SK-N-SH (cell line): Measurements from ENCODE around the gene SPIC. TPM values are rescaled to one million over a fixed set of nuclear protein-coding genes. Genes with fewer than 3 reads are reported as not detected.

Experiments
- CTCF ChIA-PET: fragments of 300-600, 350-600 bp; formaldehyde crosslinking; extraction: SDS; loops from one replicate; lab custom pipeline; 2021; lab: Yijun Ruan, JAX
- POLR2A ChIA-PET: fragments of 350-600 bp; sonication (Branson Sonifier 250); formaldehyde crosslinking; extraction: SDS; loops from one replicate; lab custom pipeline; 2020; ENCODE audit warnings: antibody characterized with exemption, inconsistent platforms; lab: Yijun Ruan, JAX
- DNase-seq: peaks from one replicate; pipeline ENCODE4 v3.0.0; 2012
- H2AFZ ChIP-seq: fragments of 200-600 bp; sonication (generic); 2 replicates; pipeline ENCODE4 v1.8.1; 2016; ENCODE audit warnings: antibody characterized with exemption, mild to moderate bottlenecking, low read depth
- H3F3A ChIP-seq: fragments of 200-600 bp; sonication (generic); replicated peaks from 2 replicates; pipeline ENCODE3; 2016; ENCODE audit warnings: antibody characterized with exemption, mild to moderate bottlenecking; ENCODE audit not compliant: insufficient read depth
- H3K27ac ChIP-seq, 2 experiments: fragments of 200-500 bp in 1 of 2; fragments of 200-600 bp in 1 of 2; sonication (Bioruptor generic) in 1 of 2; sonication (generic), shearing (Covaris generic) in 1 of 2; 2 replicates each; pipeline versions ENCODE4 v1.5.1 to v1.6.1; 2014 to 2016; ENCODE audit warnings: low read depth in 2 of 2, inconsistent platforms in 1 of 2, low read length in 1 of 2, mild to moderate bottlenecking in 1 of 2, mixed read lengths in 1 of 2
- H3K27me3 ChIP-seq: fragments of 200-600 bp; sonication (generic), shearing (Covaris generic); 2 replicates; pipeline ENCODE4 v1.6.1; 2016; ENCODE audit warnings: mixed run types; ENCODE audit not compliant: insufficient read depth
- H3K36me3 ChIP-seq, 2 experiments: fragments of 200-500 bp in 1 of 2; fragments of 200-600 bp in 1 of 2; sonication (Bioruptor generic) in 1 of 2; sonication (generic) in 1 of 2; replicated peaks in 1 of 2; 2 replicates each; pipeline versions ENCODE3 to v1.5.1; 2014 to 2016; ENCODE audit warnings: low read length in 1 of 2, mild to moderate bottlenecking in 1 of 2; ENCODE audit not compliant: insufficient read depth in 2 of 2, control insufficient read depth in 1 of 2
- H3K4me1 ChIP-seq, 2 experiments: fragments of 200-500 bp in 1 of 2; fragments of 200-600 bp in 1 of 2; sonication (Bioruptor generic) in 1 of 2; sonication (generic), shearing (Covaris generic) in 1 of 2; 2 replicates each; pipeline versions ENCODE4 v1.5.1 to v1.6.1; 2014 to 2016; ENCODE audit warnings: low read depth in 1 of 2, low read length in 1 of 2, mixed run types in 1 of 2; ENCODE audit not compliant: insufficient read depth in 2 of 2, control insufficient read depth in 1 of 2
- H3K4me2 ChIP-seq: fragments of 200-600 bp; sonication (generic), shearing (Covaris generic); 2 replicates; pipeline ENCODE4 v1.6.1; 2017; ENCODE audit warnings: mixed run types
- H3K4me3 ChIP-seq, 2 experiments: fragments of 200-500 bp in 1 of 2; fragments of 200-600 bp in 1 of 2; sonication (Bioruptor generic) in 1 of 2; sonication (generic), shearing (Covaris generic) in 1 of 2; 2 replicates each; pipeline versions ENCODE4 v1.5.1 to v1.8.1; 2014 to 2016; ENCODE audit warnings: low read depth in 2 of 2, inconsistent platforms in 1 of 2, low read length in 1 of 2, mild to moderate bottlenecking in 1 of 2, mixed read lengths in 1 of 2, moderate library complexity in 1 of 2
- H3K79me2 ChIP-seq: fragments of 200-600 bp; sonication (generic); 2 replicates; pipeline ENCODE4 v1.8.1; 2017; ENCODE audit warnings: mild to moderate bottlenecking; ENCODE audit not compliant: insufficient read depth
- H3K9ac ChIP-seq: fragments of 200-600 bp; sonication (generic); 2 replicates; pipeline ENCODE4 v1.6.1; 2017; ENCODE audit warnings: mixed run types
- H3K9me2 ChIP-seq: fragments of 200-600 bp; sonication (generic); 2 replicates; pipeline ENCODE4 v1.6.1; 2017; ENCODE audit warnings: mixed run types
- H3K9me3 ChIP-seq: fragments of 200-600 bp; sonication (generic); 2 replicates; pipeline ENCODE4 v1.6.1; 2017; ENCODE audit warnings: mixed run types, mild to moderate bottlenecking, moderate library complexity
- H4K20me1 ChIP-seq: fragments of 200-600 bp; sonication (generic); 2 replicates; pipeline ENCODE4 v1.6.1; 2017; ENCODE audit warnings: mild to moderate bottlenecking, mixed run types; ENCODE audit not compliant: insufficient read depth
- CHD2 ChIP-seq: fragments of 150-350 bp; IDR thresholded peaks from 2 replicates; pipeline ENCODE4 v1.6.1; 2018; ENCODE audit warnings: low read length; ENCODE audit not compliant: partially characterized antibody
- FOSL2 ChIP-seq: IDR thresholded peaks from 2 replicates; pipeline ENCODE4 v1.4.0; 2012; ENCODE audit warnings: low read depth, mild to moderate bottlenecking, moderate library complexity, borderline replicate concordance
- GABPA ChIP-seq: IDR thresholded peaks from 2 replicates; pipeline ENCODE4 v1.4.0; 2012; ENCODE audit warnings: low read depth, mild to moderate bottlenecking
- JUND ChIP-seq: IDR thresholded peaks from 2 replicates; pipeline ENCODE4 v1.4.0; 2012
- MXI1 ChIP-seq: IDR thresholded peaks from 2 replicates; pipeline ENCODE4 v1.6.1; 2012; ENCODE audit warnings: mild to moderate bottlenecking, low read depth, low read length, improper control_type of control experiment
- POLR2AphosphoS5 ChIP-seq: IDR thresholded peaks from 2 replicates; pipeline ENCODE4 v1.6.1; 2012; ENCODE audit warnings: low read depth, low read length
- RFX5 ChIP-seq: IDR thresholded peaks from 2 replicates; pipeline ENCODE4 v1.6.1; 2012; ENCODE audit warnings: mild to moderate bottlenecking, improper control_type of control experiment, low read length
- RXRA ChIP-seq: IDR thresholded peaks from 2 replicates; pipeline ENCODE4 v1.4.0; 2012; ENCODE audit warnings: low read depth, mild to moderate bottlenecking, borderline replicate concordance
- SIN3A ChIP-seq: IDR thresholded peaks from 2 replicates; pipeline ENCODE4 v1.6.1; 2012; ENCODE audit warnings: low read depth, mild to moderate bottlenecking, low read length, moderate library complexity, borderline replicate concordance
- TCF12 ChIP-seq: IDR thresholded peaks from 2 replicates; pipeline ENCODE4 v1.4.0; 2012
- polyA plus RNA-seq, 3 experiments: library from polyadenylated mRNA; depleted of rRNA; stranded (reverse); fragments of >200 nt; gene quantifications; 2 replicates each; pipeline ENCODE4 v1.2.3, GENCODE V29; 2012
- TF ChIP-seq, protein P1 (sequence below): IDR thresholded peaks from 2 replicates; pipeline ENCODE4 v1.4.0; 2012; ENCODE audit warnings: low read depth, borderline replicate concordance
- TF ChIP-seq, protein P2 (sequence below): IDR thresholded peaks from 2 replicates; pipeline ENCODE4 v1.4.0; 2012; ENCODE audit warnings: low read depth, borderline replicate concordance
- TF ChIP-seq, protein P3 (sequence below): IDR thresholded peaks from 2 replicates; pipeline ENCODE4 v1.6.1; 2012; ENCODE audit warnings: mild to moderate bottlenecking, low read depth, low read length, moderate library complexity

Gene SPIC
- polyA plus RNA-seq, 1 of the 3 experiments (the other 2 are of a cell fraction), result not detected

DNA sequence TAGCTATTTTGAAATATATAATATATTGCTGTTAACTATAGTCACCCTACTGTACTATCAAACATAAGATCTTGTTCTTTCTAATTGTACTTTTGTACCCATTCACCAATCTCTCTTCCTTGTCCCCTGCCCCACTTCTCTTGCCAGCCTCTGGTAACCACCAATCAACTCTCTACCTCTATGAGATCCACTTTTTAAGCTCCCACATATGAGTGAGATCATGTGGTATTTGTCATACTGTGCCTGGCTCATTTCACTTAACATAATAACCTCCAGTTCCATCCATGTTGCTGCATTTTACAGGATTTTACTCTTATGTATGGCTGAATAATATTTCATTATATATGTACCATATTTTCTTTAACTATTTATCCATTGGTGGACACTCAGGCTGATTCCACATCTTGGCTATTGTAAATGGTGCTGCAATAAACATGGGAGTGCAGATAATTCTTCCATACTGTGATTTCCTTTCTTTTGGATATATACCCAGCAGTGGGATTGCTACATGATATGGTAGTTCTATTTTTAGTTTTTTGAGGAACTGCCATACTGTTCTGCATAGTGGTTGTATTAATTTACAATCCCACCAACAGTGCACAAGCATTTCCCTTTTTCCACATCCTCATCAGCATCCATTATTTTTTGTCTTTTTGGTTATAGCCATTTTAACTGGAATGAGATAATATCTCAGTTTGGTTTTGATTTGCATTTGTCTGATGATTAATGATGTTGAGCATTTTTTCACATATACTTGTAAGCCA, 33.5 kb upstream of the SPIC start:
- no peak overlapping the region for H3K27ac ChIP-seq
- POLR2A ChIA-PET, result no interaction called here
- no peak overlapping the region for H3K4me3 ChIP-seq
- no peak for DNase-seq
- H2AFZ ChIP-seq, result no peak overlapping the region
- H3K9ac ChIP-seq, result no peak overlapping the region
- H3K27me3 ChIP-seq, result peaks cover 12% of the 10 kb centered on the region; the same call in 1 of the 2 replicates
- no peak overlapping the region for H3K4me2 ChIP-seq
- H3K9me3 ChIP-seq, result no peaks in the 10 kb centered on the region
- H3K79me2 ChIP-seq, result no peaks in the 10 kb centered on the region
- no peaks in the 10 kb centered on the region for H4K20me1 ChIP-seq
- TF ChIP-seq SIN3A (no peak), MXI1 (no peak), FOSL2 (no peak), RFX5 (no peak), RXRA (no peak), TCF12 (no peak), GABPA (no peak), CHD2 (no peak), JUND (no peak), POLR2AphosphoS5 (no peak)
- TF ChIP-seq, protein P1, sequence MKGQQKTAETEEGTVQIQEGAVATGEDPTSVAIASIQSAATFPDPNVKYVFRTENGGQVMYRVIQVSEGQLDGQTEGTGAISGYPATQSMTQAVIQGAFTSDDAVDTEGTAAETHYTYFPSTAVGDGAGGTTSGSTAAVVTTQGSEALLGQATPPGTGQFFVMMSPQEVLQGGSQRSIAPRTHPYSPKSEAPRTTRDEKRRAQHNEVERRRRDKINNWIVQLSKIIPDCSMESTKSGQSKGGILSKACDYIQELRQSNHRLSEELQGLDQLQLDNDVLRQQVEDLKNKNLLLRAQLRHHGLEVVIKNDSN, result no peak
- TF ChIP-seq, protein P2, sequence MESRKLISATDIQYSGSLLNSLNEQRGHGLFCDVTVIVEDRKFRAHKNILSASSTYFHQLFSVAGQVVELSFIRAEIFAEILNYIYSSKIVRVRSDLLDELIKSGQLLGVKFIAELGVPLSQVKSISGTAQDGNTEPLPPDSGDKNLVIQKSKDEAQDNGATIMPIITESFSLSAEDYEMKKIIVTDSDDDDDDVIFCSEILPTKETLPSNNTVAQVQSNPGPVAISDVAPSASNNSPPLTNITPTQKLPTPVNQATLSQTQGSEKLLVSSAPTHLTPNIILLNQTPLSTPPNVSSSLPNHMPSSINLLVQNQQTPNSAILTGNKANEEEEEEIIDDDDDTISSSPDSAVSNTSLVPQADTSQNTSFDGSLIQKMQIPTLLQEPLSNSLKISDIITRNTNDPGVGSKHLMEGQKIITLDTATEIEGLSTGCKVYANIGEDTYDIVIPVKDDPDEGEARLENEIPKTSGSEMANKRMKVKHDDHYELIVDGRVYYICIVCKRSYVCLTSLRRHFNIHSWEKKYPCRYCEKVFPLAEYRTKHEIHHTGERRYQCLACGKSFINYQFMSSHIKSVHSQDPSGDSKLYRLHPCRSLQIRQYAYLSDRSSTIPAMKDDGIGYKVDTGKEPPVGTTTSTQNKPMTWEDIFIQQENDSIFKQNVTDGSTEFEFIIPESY, result no peak
- TF ChIP-seq, protein P3, sequence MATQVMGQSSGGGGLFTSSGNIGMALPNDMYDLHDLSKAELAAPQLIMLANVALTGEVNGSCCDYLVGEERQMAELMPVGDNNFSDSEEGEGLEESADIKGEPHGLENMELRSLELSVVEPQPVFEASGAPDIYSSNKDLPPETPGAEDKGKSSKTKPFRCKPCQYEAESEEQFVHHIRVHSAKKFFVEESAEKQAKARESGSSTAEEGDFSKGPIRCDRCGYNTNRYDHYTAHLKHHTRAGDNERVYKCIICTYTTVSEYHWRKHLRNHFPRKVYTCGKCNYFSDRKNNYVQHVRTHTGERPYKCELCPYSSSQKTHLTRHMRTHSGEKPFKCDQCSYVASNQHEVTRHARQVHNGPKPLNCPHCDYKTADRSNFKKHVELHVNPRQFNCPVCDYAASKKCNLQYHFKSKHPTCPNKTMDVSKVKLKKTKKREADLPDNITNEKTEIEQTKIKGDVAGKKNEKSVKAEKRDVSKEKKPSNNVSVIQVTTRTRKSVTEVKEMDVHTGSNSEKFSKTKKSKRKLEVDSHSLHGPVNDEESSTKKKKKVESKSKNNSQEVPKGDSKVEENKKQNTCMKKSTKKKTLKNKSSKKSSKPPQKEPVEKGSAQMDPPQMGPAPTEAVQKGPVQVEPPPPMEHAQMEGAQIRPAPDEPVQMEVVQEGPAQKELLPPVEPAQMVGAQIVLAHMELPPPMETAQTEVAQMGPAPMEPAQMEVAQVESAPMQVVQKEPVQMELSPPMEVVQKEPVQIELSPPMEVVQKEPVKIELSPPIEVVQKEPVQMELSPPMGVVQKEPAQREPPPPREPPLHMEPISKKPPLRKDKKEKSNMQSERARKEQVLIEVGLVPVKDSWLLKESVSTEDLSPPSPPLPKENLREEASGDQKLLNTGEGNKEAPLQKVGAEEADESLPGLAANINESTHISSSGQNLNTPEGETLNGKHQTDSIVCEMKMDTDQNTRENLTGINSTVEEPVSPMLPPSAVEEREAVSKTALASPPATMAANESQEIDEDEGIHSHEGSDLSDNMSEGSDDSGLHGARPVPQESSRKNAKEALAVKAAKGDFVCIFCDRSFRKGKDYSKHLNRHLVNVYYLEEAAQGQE, result no peak
- no peaks in the 10 kb centered on the region for H3K36me3 ChIP-seq
- H3F3A ChIP-seq, result no peaks in the 10 kb centered on the region
- no peaks in the 10 kb centered on the region for H3K9me2 ChIP-seq
- no peaks in the 10 kb centered on the region for H3K4me1 ChIP-seq
- CTCF ChIA-PET, result no interaction called here
